Measurements from ENCODE around the gene CCBE1. TPM values are rescaled to one million over a fixed set of nuclear protein-coding genes. Genes with fewer than 3 reads are reported as not detected.

CCBE1 gene
- total RNA-seq, 3 donors from 2014 or later (not counting 1 experiment from before 2014, with no cell fraction given) = 0.05 TPM; not detected in 2

DNA sequence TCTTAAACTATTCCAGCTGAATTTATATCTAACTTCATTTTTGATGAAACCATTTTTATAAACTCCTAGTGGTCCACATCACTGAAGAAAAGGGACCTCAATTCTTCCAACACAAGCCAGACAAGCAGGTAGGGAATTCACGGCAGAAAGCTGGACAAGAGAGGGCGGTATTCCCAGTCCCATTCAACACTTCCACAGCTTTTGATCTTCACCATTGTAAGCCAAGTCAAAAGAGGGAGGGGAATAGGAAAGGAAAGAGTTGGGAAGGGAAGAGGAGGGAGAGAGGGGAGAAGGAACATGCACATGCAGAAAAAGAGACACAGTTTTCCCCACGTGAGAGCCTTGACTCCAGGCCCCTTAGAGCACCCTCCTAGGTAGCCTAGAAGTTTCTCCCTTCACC is 77.4 kb downstream of the CCBE1 start:
- intact Hi-C loops (cut with micrococcal nuclease) = no loop called here
- no peaks in the 10 kb centered on the region for H3K4me1 Mint-ChIP-seq
- peaks cover 0 to 3% of the 10 kb centered on the region in 2 donors for H3K9me3 Mint-ChIP-seq
- no peaks in the 10 kb centered on the region for H3K27me3 ChIP-seq (ENCODE audit: control insufficient read depth, insufficient read depth, low read length)
- DNase-seq (no peak), ATAC-seq (no peak)
- no peak overlapping the region for H3K27ac Mint-ChIP-seq
- TF ChIP-seq, protein P1, sequence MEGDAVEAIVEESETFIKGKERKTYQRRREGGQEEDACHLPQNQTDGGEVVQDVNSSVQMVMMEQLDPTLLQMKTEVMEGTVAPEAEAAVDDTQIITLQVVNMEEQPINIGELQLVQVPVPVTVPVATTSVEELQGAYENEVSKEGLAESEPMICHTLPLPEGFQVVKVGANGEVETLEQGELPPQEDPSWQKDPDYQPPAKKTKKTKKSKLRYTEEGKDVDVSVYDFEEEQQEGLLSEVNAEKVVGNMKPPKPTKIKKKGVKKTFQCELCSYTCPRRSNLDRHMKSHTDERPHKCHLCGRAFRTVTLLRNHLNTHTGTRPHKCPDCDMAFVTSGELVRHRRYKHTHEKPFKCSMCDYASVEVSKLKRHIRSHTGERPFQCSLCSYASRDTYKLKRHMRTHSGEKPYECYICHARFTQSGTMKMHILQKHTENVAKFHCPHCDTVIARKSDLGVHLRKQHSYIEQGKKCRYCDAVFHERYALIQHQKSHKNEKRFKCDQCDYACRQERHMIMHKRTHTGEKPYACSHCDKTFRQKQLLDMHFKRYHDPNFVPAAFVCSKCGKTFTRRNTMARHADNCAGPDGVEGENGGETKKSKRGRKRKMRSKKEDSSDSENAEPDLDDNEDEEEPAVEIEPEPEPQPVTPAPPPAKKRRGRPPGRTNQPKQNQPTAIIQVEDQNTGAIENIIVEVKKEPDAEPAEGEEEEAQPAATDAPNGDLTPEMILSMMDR (IDR thresholded peaks at IDR 0.05) = no peak
- H3K36me3 ChIP-seq (ENCODE audit: control insufficient read depth, insufficient read depth, low read length) = no peaks in the 10 kb centered on the region
- no peak overlapping the region for H3K27ac ChIP-seq (ENCODE audit: low read length)
- H3K4me1 ChIP-seq (ENCODE audit: control insufficient read depth, insufficient read depth, low read length) = no peaks in the 10 kb centered on the region
- H3K36me3 Mint-ChIP-seq = no peaks in the 10 kb centered on the region
- no peaks in the 10 kb centered on the region for H3K27me3 Mint-ChIP-seq (ENCODE audit: low read depth in 2 of 2)
- no peak overlapping the region for H3K4me3 ChIP-seq (ENCODE audit: low read length)
- no peak overlapping the region for H3K4me3 Mint-ChIP-seq
- WGBS (ENCODE audit: insufficient coverage) = 90% methylated on average over 2 of the region's 3 CpGs
- no peaks in the 10 kb centered on the region for H3K9me3 ChIP-seq (ENCODE audit: control insufficient read depth, insufficient read depth, low read length)

GRCh38 chr18:59617468-59617932 is 79.7 kb downstream of the CCBE1 start:
- Mint-ChIP-seq H3K9me3 (peaks cover 0 to 3% of the 10 kb centered on the region in 2 donors), H3K27ac (no peak overlapping the region), H3K36me3 (no peaks in the 10 kb centered on the region), H3K4me1 (no peaks in the 10 kb centered on the region), H3K4me3 (no peak overlapping the region), H3K27me3 (ENCODE audit: low read depth in 2 of 2) (no peaks in the 10 kb centered on the region)
- 67% methylated on average over 3 of the region's 3 CpGs for WGBS (ENCODE audit: insufficient coverage)
- Histone ChIP-seq H3K9me3 (ENCODE audit: control insufficient read depth, insufficient read depth, low read length) (no peaks in the 10 kb centered on the region), H3K27me3 (ENCODE audit: control insufficient read depth, insufficient read depth, low read length) (no peaks in the 10 kb centered on the region), H3K27ac (ENCODE audit: low read length) (no peak overlapping the region), H3K4me1 (ENCODE audit: control insufficient read depth, insufficient read depth, low read length) (no peaks in the 10 kb centered on the region), H3K36me3 (ENCODE audit: control insufficient read depth, insufficient read depth, low read length) (no peaks in the 10 kb centered on the region), H3K4me3 (ENCODE audit: low read length) (no peak overlapping the region)
- intact Hi-C loops (cut with micrococcal nuclease) = no loop called here
- TF ChIP-seq, protein P1 (IDR thresholded peaks at IDR 0.05) = no peak
- ATAC-seq = no peak
- no peak for DNase-seq

DNA sequence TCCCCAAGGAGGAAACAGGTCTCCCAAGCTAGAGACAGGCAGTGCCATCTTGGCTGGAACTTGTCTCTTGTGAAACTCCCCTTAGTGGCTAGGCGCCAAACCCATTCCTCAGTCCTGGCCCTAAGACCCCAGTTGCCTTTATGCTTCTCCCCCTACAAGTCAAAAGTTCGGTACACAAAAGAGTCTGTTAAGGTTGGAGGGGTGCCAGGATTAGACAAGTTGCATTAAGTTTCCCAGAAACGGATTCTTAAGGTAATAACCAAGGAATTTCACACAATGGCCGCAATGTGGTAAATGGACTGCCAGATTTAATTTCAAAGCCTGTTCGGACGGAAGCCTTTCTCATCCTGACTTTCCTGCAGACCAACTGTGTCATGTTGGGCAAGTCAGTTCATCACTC is 80.7 kb downstream of the CCBE1 start:
- Histone ChIP-seq H3K9me3 (ENCODE audit: control insufficient read depth, insufficient read depth, low read length) (no peaks in the 10 kb centered on the region), H3K27ac (ENCODE audit: low read length) (no peak overlapping the region), H3K4me3 (ENCODE audit: low read length) (no peak overlapping the region), H3K36me3 (ENCODE audit: control insufficient read depth, insufficient read depth, low read length) (no peaks in the 10 kb centered on the region), H3K4me1 (ENCODE audit: control insufficient read depth, insufficient read depth, low read length) (no peaks in the 10 kb centered on the region), H3K27me3 (ENCODE audit: control insufficient read depth, insufficient read depth, low read length) (no peaks in the 10 kb centered on the region)
- H3K4me3 Mint-ChIP-seq = no peak overlapping the region
- DNase-seq (no peak), ATAC-seq (no peak)
- H3K9me3 Mint-ChIP-seq = peaks cover 0 to 3% of the 10 kb centered on the region in 2 donors
- WGBS (ENCODE audit: insufficient coverage) = 91% methylated on average over 6 of the region's 6 CpGs
- intact Hi-C loops (cut with micrococcal nuclease) = no loop called here
- TF ChIP-seq, protein P1 (IDR thresholded peaks at IDR 0.05) = no peak
- H3K36me3 Mint-ChIP-seq = no peaks in the 10 kb centered on the region
- no peaks in the 10 kb centered on the region for H3K4me1 Mint-ChIP-seq
- no peaks in the 10 kb centered on the region for H3K27me3 Mint-ChIP-seq (ENCODE audit: low read depth in 2 of 2)
- no peak overlapping the region for H3K27ac Mint-ChIP-seq

DNA sequence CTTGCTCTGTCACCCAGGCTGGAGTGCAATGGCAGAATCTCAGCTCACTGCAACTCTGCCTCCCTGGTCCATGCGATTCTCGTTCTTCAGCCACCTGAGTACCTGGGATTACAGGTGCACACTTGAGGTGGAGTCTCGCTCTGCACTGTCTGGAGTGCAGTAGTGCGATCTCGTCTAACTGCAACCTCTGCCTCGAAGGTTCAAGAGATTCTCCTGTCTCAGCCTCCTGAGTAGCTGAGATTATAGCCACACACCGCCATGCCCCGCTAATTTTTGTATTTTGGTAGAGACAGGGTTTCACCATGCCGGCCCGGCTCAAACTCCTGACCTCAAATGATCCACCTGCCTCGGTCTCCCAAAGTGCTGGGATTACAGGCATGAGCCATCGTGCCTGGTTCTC is 83.3 kb downstream of the CCBE1 start:
- H3K4me3 ChIP-seq (ENCODE audit: low read length) = no peak overlapping the region
- DNase-seq (no peak), ATAC-seq (no peak)
- TF ChIP-seq, protein P1 (IDR thresholded peaks at IDR 0.05) = no peak
- H3K4me1 Mint-ChIP-seq = no peaks in the 10 kb centered on the region
- no peaks in the 10 kb centered on the region for H3K36me3 Mint-ChIP-seq
- H3K4me3 Mint-ChIP-seq = no peak overlapping the region
- H3K9me3 Mint-ChIP-seq = peaks cover 3 to 6% of the 10 kb centered on the region in 2 donors
- intact Hi-C loops (cut with micrococcal nuclease) = no loop called here
- no peak overlapping the region for H3K27ac Mint-ChIP-seq
- no peaks in the 10 kb centered on the region for H3K27me3 ChIP-seq (ENCODE audit: control insufficient read depth, insufficient read depth, low read length)
- no peaks in the 10 kb centered on the region for H3K27me3 Mint-ChIP-seq (ENCODE audit: low read depth in 2 of 2)
- no peaks in the 10 kb centered on the region for H3K9me3 ChIP-seq (ENCODE audit: control insufficient read depth, insufficient read depth, low read length)
- H3K36me3 ChIP-seq (ENCODE audit: control insufficient read depth, insufficient read depth, low read length) = no peaks in the 10 kb centered on the region
- 93% methylated on average over 11 of the region's 12 CpGs for WGBS (ENCODE audit: insufficient coverage)
- H3K4me1 ChIP-seq (ENCODE audit: control insufficient read depth, insufficient read depth, low read length) = no peaks in the 10 kb centered on the region
- H3K27ac ChIP-seq (ENCODE audit: low read length) = no peak overlapping the region

Measured in natural killer cell (primary cell).